Measurements from ENCODE around the gene APOBEC3B.
"Not testable (repeated sequence)": the region's sequence is repeated elsewhere in the genome, so short reads cannot be mapped to it uniquely, and the experiment has no call there.

APOBEC3B gene

DNA sequence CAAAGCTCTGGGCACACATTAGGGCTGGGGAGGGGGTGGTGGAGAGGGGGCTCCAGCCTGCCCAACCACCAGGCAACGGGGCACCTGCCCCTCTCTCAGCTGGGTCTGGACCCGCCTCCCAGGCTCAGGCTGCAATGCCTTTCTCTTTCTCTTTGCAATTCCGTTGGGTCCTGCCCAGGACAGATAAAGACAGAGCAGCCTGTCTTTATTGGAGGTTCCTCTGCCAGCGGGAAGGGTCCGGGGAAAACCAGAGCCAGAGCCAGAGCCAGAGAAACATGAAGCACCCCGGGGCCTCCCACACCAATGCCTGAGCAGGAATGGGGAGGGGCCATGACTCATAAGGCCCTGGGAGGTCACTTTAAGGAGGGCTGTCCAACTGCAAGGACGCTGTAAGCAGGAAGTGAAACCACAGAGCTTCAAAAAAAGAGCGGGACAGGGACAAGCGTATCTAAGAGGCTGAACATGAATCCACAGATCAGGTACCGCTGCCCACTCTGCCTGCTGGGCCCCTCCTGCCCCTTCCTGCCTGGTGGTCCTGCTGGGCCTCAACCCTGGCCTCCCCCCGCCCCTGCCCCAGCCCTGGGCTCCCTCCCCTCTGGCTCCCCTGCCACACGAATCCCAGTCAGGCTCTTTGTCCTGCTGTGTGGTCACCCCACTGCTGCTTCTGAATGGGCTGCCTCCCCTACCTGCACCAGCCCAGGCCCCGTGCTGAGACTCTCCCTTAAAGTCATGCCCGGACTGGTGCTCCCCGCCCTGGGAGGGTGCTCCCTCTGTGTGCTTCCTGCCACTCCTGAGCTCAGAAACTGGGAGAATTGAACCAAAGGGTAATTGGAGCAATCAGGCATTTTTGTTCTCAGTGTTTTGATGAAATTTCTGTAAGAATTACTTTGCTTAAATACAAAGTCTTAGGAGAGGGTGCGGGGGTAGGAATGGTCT is at the start of gene APOBEC3B:
APOBEC3B (plus strand) TSS at position 356 of the 936 bp plus-strand sequence; CDS start at position 463, 107 bp downstream.
- peak; percentile 90 for DNase-seq (ENCODE audit: low spot score)

DNA sequence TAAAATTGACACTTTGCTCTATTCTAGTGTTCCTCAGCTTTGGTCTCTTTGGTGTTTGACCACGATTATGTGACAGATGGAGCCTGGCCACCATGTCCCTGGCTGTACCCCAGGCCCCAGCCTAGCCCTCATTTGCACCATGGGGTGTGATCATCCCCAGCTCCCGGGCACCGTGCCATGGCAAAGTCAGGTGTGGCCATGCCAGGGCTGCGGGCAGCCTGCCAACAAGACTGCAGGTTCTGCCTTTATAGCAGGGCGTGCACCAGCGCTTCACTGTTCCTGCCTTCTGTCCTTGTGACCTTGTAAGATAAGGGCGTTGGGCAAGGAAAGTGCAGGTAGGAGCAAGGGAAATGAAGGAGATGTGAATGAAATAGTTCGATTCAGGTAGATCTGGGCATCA is 47.1 kb upstream of the APOBEC3B start:
- peak; percentile 78 for DNase-seq (ENCODE audit: low spot score)

DNA sequence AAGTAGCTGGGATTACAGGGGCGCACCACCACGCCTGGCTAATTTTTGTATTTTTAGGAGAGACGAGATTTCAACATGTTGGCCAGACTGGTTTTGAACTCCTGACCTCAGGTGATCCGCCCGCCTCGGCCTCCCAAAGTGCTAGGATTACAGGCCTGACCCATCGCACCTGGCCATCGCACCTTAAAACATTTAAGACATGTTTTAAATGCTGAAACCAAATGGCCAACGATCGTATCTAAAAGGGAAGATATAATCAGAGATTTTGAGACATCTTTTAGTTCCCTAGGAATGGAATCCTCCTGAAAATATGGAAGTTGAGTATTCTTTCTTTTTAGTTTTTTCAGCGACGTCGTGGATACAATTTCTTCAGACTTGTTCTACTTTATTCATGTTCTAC is 46.5 kb upstream of the APOBEC3B start:
- no peak for DNase-seq (ENCODE audit: low spot score)

GRCh38 chr22:38936562-38936961 is 45.6 kb upstream of the APOBEC3B start:
- DNase-seq (ENCODE audit: low spot score): no peak

DNA sequence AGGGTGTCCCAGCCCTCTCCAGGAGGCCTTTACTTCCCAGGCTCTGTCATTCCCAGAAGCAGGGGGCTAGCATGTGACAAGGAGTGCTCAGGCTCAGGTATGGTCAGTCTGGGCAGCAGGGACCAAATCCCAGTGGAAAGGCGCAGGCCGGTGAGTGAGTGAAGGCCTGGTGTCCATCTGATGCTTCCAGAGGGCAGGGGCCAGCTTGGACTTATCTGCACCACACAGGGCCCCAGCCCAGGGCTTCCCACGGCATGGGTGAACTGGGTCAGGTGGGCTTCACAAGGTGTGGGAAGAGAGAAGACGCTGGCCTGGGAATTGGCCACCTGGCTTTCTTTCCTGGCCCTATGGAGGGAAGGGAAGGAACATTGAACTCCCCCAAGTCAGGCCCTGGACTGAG is 45.1 kb upstream of the APOBEC3B start:
- no peak for DNase-seq (ENCODE audit: low spot score)

DNA sequence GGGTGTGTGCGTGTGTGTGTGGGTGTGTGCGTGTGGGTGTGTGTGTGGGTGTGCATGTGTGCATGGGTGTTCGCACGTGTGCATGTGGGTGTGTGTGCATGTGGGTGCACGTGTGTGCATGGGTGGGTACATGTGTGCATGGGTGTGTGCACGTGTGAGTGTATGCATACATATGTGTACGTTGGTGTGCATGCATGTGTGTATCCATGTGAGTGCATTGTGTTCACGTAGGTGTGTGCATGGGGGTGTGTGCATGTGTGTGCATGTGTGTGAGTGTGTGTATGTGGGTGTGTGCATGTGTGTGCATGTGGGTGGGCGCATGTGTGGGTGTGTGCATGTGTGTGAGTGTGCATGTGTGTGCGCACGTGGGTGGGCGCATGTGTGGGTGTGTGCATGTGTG is 44.6 kb upstream of the APOBEC3B start:
- DNase-seq (ENCODE audit: low spot score): no peak

DNA sequence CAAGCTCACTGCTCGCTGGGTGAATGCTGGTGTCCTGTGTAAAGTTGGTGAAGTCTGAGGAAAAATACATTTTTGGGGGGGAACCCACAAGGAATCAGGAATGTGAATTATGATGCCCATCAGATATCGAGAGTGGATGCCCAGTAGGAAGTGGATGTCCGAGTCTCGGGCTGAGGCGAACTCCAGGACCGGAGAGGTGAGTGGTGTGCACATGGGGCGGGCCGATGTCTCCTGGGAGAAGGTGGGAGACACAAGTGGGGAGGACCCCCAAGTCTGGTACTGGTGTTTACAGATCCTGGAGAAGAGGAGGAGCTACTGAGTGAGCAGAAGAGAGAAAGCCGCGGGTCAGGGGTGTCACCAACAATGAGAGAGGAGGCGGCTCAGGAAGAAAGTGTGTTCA is 43.9 kb upstream of the APOBEC3B start:
- DNase-seq (ENCODE audit: low spot score): no peak

DNA sequence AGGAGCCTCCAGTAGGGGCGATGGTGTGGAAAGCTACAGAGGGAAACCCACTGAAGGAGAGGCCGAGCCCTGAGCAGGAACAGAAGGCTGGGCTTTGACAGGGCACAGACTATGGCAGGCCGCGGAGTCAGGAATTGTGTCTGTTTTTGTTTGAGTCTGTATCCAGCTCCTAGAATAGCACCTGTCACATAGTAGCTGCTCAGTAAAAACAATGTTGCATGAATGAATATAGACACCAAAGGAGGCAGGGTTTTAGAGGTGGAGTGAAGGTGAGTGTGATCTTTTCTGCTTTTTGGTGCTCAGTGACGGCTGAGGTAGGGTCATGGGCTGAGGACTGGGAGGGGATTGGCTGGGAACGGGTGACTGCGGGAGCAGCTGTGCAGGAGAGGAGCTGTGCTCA is 43.2 kb upstream of the APOBEC3B start:
- DNase-seq (ENCODE audit: low spot score): no peak

GRCh38 chr22:38940811-38941384 is 41.2 kb upstream of the APOBEC3B start:
- no peak for DNase-seq (ENCODE audit: low spot score)

GRCh38 chr22:38941488-38941987 is 40.6 kb upstream of the APOBEC3B start:
- DNase-seq (ENCODE audit: low spot score): no peak

DNA sequence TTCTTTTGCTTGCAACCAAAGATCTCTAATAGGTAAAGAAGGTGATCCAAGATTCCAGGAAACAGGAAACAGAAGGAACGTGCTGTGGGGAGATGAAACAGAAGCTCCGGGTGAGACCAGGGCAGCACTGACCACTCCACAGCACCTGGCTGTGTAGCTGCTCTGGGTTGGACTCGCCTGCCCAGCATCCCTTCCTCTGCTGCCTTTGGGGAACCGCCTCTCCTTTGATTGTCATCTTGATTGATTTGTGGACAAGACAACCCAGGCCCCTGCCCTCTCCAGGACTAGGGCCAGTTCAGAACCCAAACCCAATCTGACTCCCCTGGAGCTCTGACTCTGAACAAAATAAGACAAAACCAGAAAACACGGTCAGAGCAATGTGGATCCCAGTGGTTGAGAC is 39.4 kb upstream of the APOBEC3B start:
- no peak for DNase-seq (ENCODE audit: low spot score)

DNA sequence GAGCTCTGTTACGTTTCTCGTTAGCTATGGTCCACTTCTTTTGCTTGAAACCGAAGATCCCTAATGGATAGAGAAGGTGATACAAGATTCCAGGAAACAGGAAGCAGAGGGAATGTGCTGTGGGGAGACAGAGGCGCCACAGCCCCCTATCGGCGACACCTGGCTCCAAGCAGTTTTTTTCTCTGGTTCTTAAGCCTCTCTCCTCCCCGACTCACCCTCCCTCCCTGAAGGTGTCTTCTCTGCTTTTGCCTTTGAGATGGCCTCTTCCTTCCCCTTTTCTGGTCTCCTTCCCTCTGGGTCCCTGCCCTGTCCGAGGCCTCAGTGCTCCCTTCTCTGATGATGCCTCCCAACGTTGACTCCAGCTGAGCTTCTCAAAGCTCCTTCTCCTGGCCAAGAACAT is 38.9 kb upstream of the APOBEC3B start:
- DNase-seq (ENCODE audit: low spot score): no peak

DNA sequence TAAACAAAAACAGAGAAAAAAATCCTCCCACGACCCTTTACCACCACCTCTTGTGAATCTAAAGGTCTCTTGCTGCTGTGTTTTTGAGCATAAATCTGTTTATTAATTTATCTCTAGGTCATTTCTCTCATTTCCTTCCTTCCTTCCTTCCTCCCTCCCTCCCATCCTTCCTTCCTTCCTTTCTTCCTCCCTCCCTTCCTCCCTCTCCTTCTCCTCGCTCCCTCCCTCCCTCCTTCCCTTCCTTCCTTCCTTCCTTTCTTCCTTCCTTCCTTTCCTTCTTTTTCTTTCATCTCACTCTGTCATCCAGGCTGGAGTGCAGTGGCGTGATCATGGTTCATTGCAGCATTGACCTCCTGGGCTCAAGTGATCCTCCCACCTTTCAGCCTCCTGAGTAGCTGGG is 38.3 kb upstream of the APOBEC3B start:
- DNase-seq (ENCODE audit: low spot score): no peak

- DNase-seq (ENCODE audit: low spot score): no peak
Observed at GRCh38 chr22:38944653-38945052, 37.5 kb upstream of the APOBEC3B start.

GRCh38 chr22:38945706-38946338 is 36.3 kb upstream of the APOBEC3B start:
- DNase-seq (ENCODE audit: low spot score): not testable (repeated sequence)

- DNase-seq (ENCODE audit: low spot score): no peak
Observed at GRCh38 chr22:38946771-38947170, 35.4 kb upstream of the APOBEC3B start.

DNA sequence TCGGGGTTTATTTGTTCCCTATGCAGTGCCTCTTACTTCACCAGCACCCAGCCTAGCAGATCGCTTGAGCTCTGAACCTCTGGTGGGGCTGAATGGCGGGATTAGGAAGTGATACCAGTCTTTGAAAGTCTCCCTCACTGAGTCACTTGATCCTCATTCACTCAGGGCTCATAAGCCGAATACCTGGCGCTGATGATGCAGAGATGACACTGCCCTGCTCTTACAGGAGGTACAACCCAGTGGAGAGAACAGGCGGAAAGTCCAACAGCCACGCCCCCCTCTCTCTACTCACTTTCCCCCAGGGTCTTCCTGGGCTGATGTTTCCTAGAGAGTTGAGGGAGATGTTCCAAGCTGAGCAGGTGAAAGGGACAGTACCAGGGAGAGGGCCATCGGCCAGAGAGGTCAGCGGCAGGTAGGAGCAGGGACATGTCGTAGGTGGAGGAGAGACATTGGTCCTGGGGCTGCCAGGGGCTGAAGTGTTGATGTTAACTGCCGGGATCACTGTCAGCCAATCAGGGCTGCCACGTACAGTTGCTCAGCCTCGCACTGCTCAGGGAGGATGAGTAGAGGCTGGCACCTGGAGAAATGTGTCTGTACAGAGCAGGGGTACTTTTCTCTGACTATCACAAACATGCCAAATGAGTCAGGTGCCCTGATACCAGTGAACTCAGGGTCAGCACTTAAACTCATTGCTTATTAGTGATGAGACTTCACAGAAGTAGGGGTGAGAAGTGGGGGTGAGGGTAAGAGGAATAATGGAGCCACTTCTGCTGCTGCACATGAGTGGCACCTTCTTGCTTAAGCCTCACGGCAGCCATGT is 34.6 kb upstream of the APOBEC3B start:
- DNase-seq (ENCODE audit: low spot score): no peak

DNA sequence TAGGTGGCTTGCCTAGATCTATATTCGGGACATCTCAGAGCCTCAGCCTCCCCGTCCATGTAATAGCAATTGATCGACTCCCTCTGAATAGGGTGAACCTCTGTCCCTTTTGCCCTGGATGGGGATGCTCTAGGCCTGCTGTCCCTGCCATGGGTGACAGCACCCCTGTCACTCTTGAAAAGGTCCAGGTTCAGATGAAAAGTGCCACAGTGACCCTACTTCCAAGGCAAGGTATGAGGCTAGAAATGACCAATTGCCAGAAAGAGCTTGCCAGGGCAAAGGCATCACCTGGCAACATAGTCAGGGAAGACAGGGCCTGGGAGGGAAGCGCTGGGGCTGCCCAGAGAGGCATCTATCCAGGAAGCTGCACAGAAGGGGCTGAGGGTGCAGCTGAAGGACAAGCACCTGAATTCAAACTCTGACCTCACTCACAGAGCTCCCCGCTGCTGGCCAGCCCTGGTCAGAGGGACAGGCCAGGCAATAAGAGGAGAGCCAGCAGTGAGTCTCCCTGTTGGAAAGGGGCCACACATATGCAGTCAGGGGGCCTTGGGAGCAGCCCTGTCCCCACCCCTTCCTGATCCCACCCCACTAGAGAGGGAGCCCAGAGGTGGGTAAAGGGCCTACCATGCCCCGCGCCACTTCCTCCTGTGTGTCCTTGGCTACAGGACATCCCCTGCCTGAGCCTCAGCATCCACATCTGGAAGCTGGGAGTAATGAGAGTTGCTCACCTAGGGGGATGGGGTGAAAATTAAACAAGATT is 33.8 kb upstream of the APOBEC3B start:
- DNase-seq (ENCODE audit: low spot score): no peak

- DNase-seq (ENCODE audit: low spot score): no peak
Observed at GRCh38 chr22:38949889-38950405, 32.2 kb upstream of the APOBEC3B start.

DNA sequence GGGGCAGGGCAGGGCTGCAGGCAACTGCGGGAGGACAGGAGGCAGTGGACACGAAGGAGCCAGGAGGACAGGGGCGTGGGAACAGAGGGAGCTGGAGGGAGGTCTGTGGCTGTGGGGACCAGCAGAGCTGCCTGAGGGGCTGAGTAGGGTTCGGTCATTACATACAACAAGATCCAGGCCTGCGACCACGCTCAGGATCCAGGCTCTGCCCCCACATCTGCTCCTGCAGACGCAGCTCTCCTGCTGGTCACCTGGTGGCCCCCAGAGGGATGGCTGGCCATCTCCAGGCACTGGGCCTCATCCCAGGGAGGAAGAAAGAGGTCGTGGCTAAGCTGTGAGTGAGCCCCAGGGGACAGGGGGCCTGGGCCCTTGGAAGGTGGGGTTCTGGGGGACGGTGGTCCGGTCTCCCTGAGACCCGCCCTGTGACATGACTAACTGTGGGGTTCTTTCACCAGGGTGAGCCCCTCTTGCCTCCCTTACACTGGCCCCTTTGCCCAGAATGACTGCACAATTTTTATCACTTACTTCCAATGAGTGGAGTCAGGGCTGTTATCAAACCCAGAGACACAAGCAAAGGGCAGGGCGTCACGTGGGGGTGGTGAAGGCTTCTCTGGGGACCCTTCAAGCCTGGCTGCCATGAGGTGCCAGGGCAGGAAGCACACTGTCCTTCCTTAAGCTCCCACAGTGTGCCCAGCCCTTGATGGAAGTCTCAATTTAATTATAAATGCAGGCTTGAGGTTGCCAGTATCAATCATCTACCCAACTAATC is 31.4 kb upstream of the APOBEC3B start:
- peak; percentile 89 for DNase-seq (ENCODE audit: low spot score)

Measured in hematopoietic multipotent progenitor cell treated with erythropoietin and hydrocortisone succinate and interleukin-3 and kit ligand, for 15 days (in vitro differentiated cells).